ENCODE results near the gene CBLC.

Gene CBLC

GRCh38 chr19:44803442-44804428 lies 26.0 kb downstream of the CBLC start:
- DNase-seq: no peak

GRCh38 chr19:44806291-44806690 lies 28.6 kb downstream of the CBLC start:
- DNase-seq: no peak

DNA sequence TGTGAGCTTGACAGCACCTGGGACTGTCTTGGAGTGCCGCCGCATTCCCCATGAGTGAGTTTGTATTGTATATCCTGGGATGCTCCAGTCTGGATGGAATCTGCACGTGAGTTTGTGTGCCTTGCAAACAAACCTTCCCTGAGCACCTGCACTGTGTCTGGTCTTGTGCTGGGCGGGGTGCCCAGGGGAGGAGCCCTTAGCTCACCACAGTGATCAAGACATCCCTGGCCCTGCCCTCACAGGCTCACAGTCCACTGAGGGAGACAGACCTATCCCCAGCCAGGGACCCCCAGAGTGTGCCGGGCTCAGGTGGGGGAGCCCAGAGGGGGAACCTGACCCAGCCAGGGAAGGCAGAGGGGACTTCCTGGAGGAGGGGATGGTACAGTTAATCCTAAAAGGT lies 29.5 kb downstream of the CBLC start:
- DNase-seq: peak; percentile 19

GRCh38 chr19:44807652-44808462 lies 30.2 kb downstream of the CBLC start:
- DNase-seq: no peak

DNA sequence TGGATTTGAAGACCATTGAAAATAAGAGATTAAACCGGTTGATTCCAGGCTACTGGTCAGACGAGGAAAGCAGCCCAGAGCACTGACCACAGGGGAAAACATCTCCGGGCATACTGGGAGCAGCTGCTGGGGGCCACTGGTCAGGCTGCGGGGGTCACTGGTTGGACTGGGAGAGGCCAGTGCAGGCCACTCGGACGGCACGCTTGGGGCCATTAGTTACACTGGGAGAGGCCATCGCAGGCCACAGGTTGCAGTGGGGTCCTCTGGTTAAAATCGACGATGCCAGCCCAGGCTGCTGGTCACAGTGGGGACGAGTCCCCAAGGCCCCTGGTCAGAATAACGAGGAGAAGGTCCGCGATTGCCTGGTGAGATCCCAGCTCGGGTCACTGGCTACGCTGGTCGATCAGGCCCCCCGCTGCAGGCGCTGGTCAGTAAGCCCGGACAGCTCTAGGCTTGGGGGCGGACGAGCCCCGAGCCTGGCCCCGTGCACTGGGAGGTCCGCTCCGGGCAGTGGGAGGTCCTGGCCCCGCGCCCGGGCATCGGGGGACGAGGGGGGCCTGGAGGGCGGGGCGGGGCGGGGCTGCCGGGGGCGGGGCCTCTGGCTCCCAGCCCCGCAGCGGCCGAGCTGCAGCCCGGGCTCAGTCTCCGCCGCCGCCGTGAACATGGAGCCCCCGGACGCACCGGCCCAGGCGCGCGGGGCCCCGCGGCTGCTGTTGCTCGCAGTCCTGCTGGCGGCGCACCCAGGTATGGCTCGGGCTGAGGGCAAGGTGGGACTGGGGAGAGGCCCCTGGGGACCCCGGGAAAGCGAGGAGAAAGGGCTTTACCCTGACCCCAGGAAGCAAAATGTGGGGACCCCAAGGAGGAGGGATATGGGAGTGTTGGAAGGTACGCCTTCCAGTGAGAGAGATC lies 31.0 kb downstream of the CBLC start, which contains the start of gene BCAM:
Gene BCAM (plus strand): TSS at position 641 of the 909 bp plus-strand sequence. CDS start 22 bp downstream, at position 663.
- DNase-seq: no peak

DNA sequence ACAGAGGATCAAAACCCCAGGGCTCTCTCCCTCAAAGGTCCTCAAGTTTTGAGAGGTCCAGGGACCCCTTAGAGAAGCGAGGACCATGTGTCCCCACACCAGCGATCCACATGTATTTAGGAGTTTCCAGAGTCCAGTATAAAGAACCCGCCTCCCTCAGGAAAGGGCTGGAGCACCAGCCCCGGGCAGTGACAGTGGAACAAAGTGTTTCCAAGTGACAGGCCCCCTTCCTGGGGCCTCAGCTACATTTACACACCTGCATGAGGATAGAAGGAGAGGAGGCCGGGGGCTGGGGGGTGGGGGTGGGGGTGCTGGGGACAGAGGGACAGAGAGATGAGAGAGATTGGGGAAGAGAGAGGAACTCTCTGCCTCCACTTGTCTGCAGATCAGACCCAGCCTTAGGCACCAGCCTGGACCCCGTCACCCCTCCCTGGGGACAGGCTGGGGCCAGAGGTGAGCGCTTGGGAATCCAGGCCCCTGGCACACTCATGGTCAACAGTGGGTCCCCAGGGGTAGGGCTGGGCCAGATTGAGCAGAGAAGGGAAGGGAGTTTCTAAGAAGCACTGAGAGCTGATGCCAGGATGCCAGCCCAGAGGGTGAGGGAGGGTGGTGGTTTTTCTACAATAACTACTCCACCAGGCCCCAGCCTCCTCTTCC lies 32.0 kb downstream of the CBLC start:
- DNase-seq: no peak

DNA sequence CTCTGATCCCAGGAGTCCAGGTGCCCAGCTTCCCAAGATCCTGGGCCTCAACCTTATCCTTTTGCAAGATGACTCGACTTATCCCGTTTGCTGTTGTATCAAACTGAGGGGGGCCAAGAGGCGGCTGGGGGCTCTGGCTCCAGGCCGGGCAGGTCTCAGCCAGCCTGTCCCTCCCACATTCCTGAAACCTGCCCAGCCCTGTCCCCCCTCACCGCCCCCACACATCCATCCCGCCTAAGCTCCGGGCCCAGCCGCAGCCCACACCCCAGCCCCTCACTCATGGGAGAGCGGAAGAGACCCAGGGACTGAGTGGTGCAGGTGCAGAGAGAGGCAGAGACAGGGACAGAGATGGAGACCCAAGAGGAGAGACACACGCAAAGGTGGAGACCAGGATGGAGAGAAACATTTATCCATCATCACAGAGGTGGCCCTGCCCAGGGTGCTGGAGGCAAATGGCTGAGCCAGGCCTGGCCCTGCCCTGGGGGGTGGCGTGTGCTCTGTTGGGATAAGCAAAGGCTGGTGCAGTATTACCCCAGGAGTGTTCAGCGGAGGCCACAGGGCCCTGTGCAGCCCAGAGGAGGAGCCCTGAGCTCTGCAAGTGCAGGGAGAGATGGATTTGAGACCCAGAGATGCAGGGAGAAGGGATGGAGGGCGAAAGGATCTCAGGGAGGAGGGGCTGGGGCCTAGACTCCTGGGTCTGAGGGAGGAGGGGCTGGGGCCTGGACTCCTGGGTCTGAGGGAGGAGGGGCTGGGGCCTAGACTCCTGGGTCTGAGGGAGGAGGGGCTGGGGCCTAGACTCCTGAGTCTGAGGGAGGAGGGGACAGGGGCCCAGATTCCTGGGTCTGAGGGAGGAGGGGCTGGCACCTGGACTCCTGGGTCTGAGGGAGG lies 32.8 kb downstream of the CBLC start:
- no peak for DNase-seq

GRCh38 chr19:44811122-44811419 lies 33.4 kb downstream of the CBLC start:
- no peak for DNase-seq

GRCh38 chr19:44812142-44812718 lies 34.5 kb downstream of the CBLC start:
- DNase-seq: no peak

- DNase-seq: no peak
Measured at GRCh38 chr19:44813070-44813840, 35.6 kb downstream of the CBLC start.

GRCh38 chr19:44813841-44814470 lies 36.3 kb downstream of the CBLC start:
- no peak for DNase-seq

GRCh38 chr19:44814517-44814916 lies 36.8 kb downstream of the CBLC start:
- DNase-seq: no peak

GRCh38 chr19:44816301-44816700 lies 38.6 kb downstream of the CBLC start:
- DNase-seq: no peak

DNA sequence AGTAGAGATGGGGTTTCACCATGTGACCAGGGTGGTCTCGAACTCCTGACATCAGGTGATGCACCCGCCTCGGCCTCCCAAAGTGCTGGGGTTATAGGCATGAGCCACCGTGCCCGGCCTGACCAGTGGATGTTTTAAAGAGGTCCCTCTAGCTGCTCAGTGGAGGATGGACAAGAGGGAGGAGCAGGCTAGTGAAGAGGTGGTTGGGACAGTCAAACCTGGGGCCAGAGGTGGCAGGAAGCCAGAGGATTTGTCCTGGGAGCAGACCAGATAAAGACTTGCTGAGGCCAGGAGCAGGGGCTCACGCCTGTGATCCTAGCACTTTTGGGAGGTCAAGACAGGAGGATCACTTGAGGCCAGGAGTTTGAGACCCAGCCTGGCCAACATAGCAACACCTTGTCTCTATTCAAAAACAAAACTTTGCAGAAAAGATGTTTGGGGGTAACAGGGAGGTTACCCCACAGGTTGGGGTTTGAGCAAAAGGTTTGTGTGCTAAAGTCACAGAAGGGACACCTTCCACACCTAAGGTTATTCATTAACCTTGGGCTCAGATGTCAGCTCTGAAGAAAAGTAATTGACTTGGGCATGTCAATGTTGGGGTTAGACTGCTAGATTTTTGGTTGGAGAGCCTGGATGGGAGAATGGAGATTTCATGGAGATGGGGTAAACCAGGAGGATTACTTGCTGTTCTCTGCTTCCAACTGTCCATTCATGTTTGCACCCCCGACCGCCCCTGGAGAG lies 40.2 kb downstream of the CBLC start:
- no peak for DNase-seq

DNA sequence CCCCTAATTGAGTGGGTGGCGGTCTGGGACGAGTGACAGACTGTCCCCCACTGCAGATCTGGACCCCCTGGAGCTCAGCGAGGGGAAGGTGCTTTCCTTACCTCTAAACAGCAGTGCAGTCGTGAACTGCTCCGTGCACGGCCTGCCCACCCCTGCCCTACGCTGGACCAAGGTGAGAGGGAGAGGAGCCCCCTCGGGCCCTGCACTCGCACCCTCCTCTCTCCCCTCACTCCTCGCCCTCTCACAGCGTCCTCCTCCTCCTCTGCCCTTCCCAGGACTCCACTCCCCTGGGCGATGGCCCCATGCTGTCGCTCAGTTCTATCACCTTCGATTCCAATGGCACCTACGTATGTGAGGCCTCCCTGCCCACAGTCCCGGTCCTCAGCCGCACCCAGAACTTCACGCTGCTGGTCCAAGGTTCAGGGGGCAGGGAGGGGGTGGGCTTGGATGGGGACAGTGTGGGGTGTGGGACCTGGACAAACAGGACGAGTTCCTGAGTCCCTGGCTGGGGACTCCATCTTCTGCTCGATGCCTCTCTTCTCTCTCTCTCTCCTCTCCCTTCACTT lies 40.9 kb downstream of the CBLC start:
- no peak for DNase-seq

DNA sequence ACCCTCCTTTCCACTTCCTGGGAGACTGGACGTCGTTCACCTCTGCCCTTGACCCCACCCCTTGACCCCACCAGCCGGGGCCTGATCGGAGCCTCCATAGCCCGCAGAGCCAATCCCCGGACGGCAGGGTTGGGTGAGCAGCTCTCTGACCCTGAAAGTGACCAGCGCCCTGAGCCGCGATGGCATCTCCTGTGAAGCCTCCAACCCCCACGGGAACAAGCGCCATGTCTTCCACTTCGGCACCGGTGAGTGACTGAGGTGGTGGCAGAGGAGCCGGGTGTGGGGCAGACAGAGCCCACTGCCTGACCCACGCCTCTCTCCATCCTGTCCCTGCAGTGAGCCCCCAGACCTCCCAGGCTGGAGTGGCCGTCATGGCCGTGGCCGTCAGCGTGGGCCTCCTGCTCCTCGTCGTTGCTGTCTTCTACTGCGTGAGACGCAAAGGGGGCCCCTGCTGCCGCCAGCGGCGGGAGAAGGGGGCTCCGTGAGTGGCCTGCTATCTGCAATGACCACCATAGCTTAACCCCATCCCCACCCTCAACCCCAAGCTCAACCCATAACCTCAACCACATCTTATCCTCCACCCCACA lies 41.6 kb downstream of the CBLC start:
- no peak for DNase-seq

DNA sequence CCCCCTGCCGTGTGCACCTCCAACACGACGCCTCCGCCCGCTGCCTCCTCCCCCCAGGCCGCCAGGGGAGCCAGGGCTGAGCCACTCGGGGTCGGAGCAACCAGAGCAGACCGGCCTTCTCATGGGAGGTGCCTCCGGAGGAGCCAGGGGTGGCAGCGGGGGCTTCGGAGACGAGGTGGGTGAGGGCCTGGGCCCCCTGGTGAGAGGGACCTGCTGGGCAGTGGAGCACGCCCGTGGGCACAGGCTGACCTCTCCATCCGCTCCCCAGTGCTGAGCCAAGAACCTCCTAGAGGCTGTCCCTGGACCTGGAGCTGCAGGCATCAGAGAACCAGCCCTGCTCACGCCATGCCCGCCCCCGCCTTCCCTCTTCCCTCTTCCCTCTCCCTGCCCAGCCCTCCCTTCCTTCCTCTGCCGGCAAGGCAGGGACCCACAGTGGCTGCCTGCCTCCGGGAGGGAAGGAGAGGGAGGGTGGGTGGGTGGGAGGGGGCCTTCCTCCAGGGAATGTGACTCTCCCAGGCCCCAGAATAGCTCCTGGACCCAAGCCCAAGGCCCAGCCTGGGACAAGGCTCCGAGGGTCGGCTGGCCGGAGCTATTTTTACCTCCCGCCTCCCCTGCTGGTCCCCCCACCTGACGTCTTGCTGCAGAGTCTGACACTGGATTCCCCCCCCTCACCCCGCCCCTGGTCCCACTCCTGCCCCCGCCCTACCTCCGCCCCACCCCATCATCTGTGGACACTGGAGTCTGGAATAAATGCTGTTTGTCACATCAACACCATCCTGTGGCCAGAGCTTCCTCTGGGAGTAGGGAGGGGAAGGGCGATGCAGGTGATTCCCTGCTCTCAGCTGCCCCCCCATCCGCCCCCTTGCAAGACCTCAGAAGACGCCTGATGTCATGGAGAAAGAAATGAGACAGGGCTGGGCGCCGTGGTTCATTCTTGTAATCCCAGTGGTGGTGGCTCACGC lies 43.2 kb downstream of the CBLC start:
- DNase-seq: no peak
